ENCODE results near the gene FHL3. TPM values are rescaled to one million over a fixed set of nuclear protein-coding genes. Genes with fewer than 3 reads are reported as not detected.

FHL3 gene
- total RNA-seq, 2 donors from 2014 or later: 17.9 to 39.0 TPM

Other genes with a start within 250 kb of the FHL3 start
- 1 to 10 TPM in 1 of 2 donors, under 1 TPM in 1; 0.14 to 3.0 TPM for gene EPHA10, start 240.4 kb downstream of the FHL3 start, total RNA-seq
- gene MANEAL, start 211.7 kb downstream of the FHL3 start, total RNA-seq: 1 to 10 TPM; 1.0 to 3.1 TPM
- gene C1orf122, start 197.7 kb downstream of the FHL3 start, total RNA-seq: 10 to 100 TPM; 18.8 to 21.4 TPM
- gene YRDC, start 197.3 kb downstream of the FHL3 start, total RNA-seq: 10 to 100 TPM; 25.7 to 39.3 TPM
- 10 to 100 TPM; 21.0 to 23.4 TPM for gene MTF1, start 145.9 kb downstream of the FHL3 start, total RNA-seq
- 10 to 100 TPM; 34.2 to 52.7 TPM for gene INPP5B, start 58.5 kb downstream of the FHL3 start, total RNA-seq
- gene SF3A3, start 15.5 kb downstream of the FHL3 start, total RNA-seq: 10 to 100 TPM; 92.9 to 99.3 TPM
- 10 to 100 TPM; 55.7 to 92.2 TPM for gene UTP11, start 7.2 kb upstream of the FHL3 start, total RNA-seq
- not detected for gene POU3F1, start 41.3 kb upstream of the FHL3 start, total RNA-seq

Data from activated naive CD4-positive, alpha-beta T cell treated with anti-CD3 and anti-CD28 coated beads, Interleukin-2, amount 50 U/mL, for 72 hours (primary cell).